HL-60 (cell line): ENCODE results near the gene ZNF808.
A peak's percentile ranks its signal among the peaks of the same experiment; 100 is the strongest.
"Not testable (repeated sequence)": the region's sequence is repeated elsewhere in the genome, so short reads cannot be mapped to it uniquely, and the experiment has no call there.

Experiments
- DNase-seq, 2 experiments: peaks; one replicate each; pipeline ENCODE4 v3.0.0-alpha.2; 2010 to 2020; ENCODE audit warnings: low read depth in 1 of 2, low spot score in 1 of 2
- H3K27ac ChIP-seq: fragments of 250-450 bp; sonication (Bioruptor Pico); replicated peaks from 2 replicates; pipeline ENCODE4 v1.5.1; 2020; ENCODE audit warnings: mild to moderate bottlenecking, moderate library complexity
- H3K27me3 ChIP-seq: fragments of 250-450 bp; sonication (Bioruptor Pico); 2 replicates; pipeline ENCODE4 v1.5.1; 2021; ENCODE audit warnings: mild to moderate bottlenecking, moderate library complexity; ENCODE audit not compliant: insufficient read depth, poor library complexity, severe bottlenecking
- H3K4me3 ChIP-seq: replicated peaks from 2 replicates; pipeline ENCODE4 v1.5.1; 2011; ENCODE audit warnings: mild to moderate bottlenecking, control low read depth, low read length; ENCODE audit not compliant: insufficient read depth
- CTCF ChIP-seq: IDR thresholded peaks from one replicate; pipeline ENCODE4 v1.5.1; 2011; ENCODE audit warnings: low read length, control low read depth, inconsistent platforms; ENCODE audit not compliant: insufficient read depth
- GABPA ChIP-seq: IDR thresholded peaks from 2 replicates; pipeline ENCODE4 v1.6.1; 2012; ENCODE audit warnings: low read depth
- POLR2AphosphoS5 ChIP-seq: IDR thresholded peaks from 2 replicates; pipeline ENCODE4 v1.6.1; 2012; ENCODE audit warnings: low read depth
- REST ChIP-seq: IDR thresholded peaks from 2 replicates; pipeline ENCODE4 v1.6.1; 2012; ENCODE audit warnings: low read depth; ENCODE audit not compliant: insufficient replicate concordance
- SPI1 ChIP-seq: IDR thresholded peaks from 2 replicates; pipeline ENCODE4 v1.6.1; 2012; ENCODE audit warnings: low read depth, mild to moderate bottlenecking, borderline replicate concordance

ZNF808 gene

GRCh38 chr19:52566121-52566520 lies 38.7 kb downstream of the ZNF808 start:
- Histone ChIP-seq H3K27ac (no peak overlapping the region), H3K27me3 (no peaks in the 10 kb centered on the region), H3K4me3 (no peak overlapping the region)
- no peak for TF ChIP-seq REST
- no peak for TF ChIP-seq SPI1
- no peak for TF ChIP-seq CTCF
- no peak for TF ChIP-seq POLR2AphosphoS5
- no peak for TF ChIP-seq GABPA
- DNase-seq: no peak

- no peak overlapping the region for H3K27ac ChIP-seq
- DNase-seq: no peak
- H3K4me3 ChIP-seq: no peak overlapping the region
- TF ChIP-seq POLR2AphosphoS5 (no peak), SPI1 (no peak), GABPA (no peak), CTCF (no peak), REST (no peak)
- H3K27me3 ChIP-seq: no peaks in the 10 kb centered on the region
Observed at GRCh38 chr19:52566588-52566987, 39.1 kb downstream of the ZNF808 start.

GRCh38 chr19:52567921-52568320 lies 40.5 kb downstream of the ZNF808 start:
- no peak for TF ChIP-seq CTCF
- TF ChIP-seq SPI1: no peak
- TF ChIP-seq GABPA: no peak
- TF ChIP-seq REST: no peak
- no peak for TF ChIP-seq POLR2AphosphoS5
- Histone ChIP-seq H3K27me3 (no peaks in the 10 kb centered on the region), H3K27ac (no peak overlapping the region), H3K4me3 (no peak overlapping the region)
- DNase-seq: no peak

GRCh38 chr19:52569638-52569999 lies 42.2 kb downstream of the ZNF808 start:
- not testable (repeated sequence) for H3K27me3 ChIP-seq, DNase-seq, H3K27ac ChIP-seq
- peak overlapping the region; percentile 55 for H3K4me3 ChIP-seq
